Hematopoietic multipotent progenitor cell treated with erythropoietin and hydrocortisone succinate and interleukin-3 and kit ligand, for 8 days (in vitro differentiated cells): ENCODE results near the gene MCTP1.

ENCODE experiments used
- DNase-seq: peaks from one replicate; pipeline ENCODE4 v3.0.0-alpha.2; 2015

MCTP1 gene

DNA sequence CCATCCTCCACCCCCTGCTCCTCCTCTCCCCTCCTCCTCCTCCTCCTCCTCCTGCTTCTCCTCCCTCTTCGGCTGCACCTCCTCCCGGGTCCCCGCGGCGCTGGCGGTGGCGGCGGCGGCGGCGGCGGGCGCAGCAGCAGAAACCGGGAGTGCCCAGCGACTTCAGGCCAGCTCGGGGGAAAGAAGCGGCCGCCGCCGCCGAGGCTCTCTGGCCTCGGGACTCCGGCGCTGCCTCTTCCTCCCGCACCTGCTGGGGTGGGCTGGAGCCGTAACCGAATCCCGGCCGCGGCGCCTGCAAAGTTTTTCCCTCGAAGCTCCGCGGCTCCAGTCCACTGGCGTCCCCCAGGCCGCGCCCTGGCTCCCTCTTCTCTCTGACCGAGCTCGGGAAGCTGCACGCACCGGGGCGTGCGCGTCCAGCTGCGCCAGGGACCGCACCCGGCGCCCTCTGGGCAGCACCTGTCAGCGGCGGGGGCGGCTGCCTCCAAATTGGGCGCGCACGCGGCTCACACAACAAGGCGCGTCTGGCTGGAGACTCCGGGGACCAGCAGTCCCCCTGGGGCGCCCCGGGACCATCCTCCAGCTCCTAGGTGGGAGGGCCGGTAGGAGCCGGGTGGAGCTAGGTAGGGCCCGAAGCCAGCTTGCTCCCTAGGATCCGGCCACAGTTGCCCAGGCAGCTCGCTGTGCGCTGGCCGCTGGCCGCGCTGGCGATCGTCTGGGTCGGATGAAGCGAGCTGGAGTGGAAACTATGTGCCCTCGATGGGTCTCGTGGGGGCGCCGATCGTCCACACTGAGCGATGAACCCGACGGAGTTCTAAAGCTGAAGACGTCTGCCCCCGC, at the start of gene MCTP1:
Gene MCTP1, minus strand, starts transcription at position 523 of the 837 bp plus-strand sequence.
- DNase-seq, result peak; percentile 12

DNA sequence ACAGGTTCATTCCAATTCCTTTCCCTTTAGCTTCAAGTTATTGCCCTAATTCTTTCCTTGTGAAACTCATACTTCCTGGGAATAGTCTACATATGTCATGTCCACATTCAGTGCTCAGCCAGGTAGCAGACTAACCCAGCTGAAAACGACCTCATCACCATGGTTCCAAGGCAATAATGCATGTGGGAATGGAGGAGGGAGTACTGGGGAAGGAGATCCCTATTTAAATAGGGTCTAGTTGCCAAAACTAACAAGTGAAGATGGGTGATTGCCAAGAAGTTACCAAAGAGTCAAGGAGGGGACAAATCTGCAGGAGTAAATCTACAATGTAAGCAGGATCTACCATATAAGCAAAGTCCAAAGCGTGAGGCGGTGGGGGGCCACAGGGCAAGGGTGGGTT, 47.3 kb upstream of the MCTP1 start:
- DNase-seq, result no peak

DNA sequence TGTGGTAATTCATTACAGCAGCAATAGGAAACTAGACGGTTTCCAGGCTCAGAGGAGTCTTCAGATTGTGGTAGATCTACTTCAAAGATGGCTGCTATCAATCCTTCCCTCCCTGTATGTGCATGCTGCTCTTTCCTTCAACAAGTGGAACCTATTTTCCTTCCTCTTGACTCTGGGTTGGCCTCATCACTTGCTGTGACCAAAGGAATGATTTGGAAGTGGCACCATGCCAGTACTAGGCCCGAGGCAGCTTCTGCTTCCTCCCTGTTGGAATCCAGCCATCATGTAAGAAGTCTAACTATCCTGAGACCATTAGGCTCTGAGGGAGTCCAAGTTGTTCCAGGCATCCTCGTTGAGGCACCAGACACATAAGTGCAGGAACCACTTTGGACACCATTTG, 46.5 kb upstream of the MCTP1 start:
- DNase-seq, result no peak

DNA sequence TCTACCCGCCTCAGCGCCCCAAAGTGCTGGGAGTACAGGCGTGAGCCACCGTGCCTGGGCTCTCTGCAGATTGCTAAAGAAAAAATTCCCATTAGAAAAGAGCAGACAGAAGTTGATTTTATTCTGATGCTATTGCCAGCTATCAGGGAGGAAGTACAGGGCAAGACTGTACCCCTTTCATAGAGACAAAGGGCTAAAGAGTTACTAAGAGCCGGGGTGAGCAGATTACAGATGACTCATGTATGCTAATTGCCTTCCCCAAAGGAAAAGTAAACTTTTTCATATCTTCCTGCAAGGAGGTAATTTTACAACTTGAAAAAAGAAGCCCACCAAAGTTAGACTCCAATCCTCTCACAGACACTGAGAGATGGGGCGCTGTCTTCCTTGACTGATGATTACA, 42.3 kb upstream of the MCTP1 start:
- DNase-seq, result no peak

DNA sequence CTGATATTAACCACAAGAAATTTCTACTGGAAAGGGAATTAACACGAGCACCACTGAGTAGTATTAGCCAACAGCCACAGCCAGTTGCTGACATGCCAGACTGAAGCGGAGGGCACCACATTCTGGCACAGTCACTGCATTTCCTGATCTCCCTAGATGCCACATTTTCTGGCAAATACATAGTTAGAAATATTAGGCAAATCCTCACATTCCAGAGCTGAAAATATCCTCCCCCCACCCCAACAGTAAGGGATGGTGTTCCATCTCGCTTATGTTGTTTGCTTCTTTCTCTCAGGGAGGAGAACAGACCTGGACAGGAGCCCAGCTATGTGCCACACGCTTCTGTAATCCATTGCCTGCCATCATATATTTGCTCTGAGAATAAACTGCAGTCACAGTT, 32.8 kb upstream of the MCTP1 start:
- DNase-seq, result no peak

DNA sequence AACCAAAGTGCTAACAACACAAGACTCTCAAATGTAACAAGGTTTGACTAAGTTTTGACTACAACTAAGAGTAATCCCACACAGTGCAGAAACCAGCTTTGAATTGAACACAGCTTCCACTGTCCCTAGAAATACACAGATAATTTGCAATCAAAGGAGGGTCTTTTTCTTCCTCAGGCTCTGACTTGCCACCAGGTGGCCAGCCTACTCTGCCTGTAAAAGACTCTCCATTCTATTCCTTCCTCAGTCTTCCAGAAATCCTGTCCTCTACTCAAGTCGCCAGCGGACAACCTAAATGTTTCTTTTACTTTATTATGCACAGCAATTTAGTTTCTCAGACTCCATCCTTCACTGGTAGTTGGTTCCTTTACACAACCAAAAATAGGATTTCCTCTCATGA, 32.2 kb upstream of the MCTP1 start:
- no peak for DNase-seq

DNA sequence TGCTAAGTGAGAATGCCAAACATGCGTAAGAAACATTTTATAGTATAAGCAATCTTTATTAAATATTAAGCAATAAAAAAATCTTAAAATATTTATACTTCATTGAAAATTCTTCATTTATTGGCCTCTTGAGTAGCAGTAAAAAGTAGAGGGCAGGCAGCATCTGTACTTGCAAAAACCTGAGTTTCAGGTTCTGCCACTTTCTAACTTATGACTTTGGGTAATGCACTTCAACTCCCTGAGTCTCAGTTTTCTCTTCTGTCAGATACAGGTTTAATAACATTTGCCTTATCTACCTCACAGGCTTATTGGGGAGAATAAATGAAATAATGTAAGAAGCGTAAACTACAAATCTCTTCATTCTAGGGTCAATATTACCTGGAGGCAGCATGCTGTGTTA, 19.8 kb upstream of the MCTP1 start:
- no peak for DNase-seq

DNA sequence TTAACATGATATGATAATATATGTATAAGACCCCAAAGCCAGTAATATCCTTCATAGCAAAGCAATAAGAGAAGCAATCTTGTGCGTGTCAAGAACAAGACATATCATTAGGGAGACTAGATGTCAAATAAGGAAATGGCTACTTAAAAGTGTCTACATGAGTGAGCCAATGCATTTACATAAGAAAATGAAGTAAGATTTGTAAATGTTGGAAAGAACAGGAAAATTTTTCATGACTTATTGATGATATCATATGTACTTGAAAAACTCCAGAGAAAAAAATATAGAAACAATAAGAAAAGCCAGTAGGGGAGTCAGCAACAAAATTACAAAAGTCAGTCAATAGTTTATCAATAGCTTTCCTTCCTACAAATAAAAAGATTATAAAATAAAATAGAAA, 13.8 kb upstream of the MCTP1 start:
- no peak for DNase-seq

DNA sequence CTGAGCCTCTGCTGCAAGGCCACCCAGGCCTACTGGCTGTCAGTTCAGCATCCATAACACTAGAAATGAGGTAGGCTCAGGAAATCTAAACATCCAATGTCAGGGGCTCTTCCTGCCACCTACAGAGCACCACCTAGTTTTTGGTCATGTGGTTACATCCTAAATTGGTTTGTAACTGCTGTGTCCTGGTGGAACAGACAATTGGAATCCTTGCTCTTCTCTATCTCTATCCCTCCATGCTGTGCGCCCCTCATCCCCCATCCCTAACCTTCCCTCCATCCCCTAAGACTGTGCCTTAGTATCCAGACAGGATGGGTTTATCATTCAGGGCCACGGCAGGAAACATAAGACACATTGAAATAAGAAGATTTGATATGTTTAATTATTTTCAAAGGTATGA, 11.4 kb upstream of the MCTP1 start:
- DNase-seq, result no peak

DNA sequence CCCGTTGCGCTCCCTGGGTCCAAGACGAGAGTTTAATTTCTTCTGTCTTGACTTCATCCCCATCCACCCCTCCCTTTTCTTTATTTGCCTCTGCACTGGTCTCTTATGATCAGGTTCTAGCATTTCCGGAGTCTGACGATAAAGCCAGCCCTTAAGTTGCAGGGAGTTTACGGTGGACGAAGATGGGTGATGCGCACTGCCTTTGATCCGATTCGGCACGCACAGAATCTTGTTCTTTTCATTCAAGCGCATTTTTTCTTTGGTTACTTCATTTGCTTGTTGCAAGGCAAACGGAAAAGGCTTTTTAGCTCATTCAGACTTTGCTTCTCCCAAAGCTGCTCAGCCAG, 488 bp upstream of the MCTP1 start:
- DNase-seq, result no peak

DNA sequence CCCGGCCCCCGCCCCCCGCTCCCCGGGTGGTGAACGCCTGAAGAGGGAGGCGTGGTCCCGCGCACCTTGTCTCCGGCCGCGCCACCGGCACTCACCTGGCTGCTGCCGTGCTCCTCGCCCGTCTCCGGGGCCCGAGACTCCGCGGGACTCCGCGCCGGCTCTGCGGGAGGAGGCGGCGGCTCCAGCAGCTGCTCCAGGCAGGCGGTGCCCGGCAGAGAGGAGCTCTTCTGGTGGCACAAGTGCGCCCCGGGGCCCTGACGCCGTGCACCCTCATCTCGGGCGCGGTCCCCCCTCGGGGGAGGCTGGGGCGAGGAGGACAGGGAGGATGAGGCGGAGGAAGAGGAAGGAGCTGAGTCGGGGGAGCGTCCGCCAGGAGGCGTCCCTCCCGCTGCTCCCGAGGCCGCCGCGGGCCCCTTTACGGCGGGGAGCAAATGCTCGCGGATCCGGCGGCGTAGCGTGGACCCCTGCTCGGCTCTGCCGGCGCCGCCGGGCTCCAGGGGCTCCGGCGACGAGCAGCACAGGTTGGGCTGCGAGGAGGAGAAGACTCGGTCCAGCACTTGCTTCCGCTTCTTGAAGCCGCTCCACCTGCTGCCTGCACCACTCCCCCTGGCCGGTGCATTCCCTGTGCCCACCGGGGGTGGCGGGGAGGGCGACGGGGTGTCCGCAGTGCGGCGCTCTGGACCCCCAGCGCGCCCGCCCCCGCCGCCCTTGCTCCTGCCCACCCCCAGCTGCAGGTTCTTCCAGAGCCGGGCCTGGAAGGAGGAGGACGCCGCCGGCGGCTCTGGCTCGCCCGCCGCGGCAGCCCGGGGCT, 928 bp downstream of the MCTP1 start:
- DNase-seq, result peak; percentile 28

DNA sequence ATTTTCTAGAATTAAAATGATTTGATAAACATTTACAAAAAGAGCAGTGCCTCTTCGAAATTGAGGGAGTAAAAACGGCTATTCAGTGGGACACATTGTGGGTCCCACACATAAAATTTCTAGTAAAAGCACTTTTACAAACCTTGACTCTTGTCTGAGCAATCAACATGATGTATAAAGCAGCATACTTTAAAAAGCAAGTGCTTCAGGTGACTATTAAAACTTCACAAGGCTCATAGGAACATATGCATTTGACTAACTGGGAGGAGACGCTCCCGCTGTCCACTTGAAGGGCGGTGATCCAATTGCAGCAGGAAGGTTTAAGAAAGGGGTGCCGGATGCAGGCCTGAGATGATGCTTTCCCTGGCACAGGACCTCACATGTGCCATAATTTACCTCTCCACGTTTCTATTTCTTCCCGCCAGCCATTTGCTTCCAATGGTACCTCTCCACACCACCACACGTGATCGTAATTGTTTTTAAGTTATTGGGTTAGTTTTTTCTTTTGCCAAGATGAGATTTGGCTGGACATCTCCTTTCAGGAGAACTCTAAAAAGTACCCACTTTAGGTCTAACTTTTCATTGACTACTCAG, 1.8 kb downstream of the MCTP1 start:
- no peak for DNase-seq

DNA sequence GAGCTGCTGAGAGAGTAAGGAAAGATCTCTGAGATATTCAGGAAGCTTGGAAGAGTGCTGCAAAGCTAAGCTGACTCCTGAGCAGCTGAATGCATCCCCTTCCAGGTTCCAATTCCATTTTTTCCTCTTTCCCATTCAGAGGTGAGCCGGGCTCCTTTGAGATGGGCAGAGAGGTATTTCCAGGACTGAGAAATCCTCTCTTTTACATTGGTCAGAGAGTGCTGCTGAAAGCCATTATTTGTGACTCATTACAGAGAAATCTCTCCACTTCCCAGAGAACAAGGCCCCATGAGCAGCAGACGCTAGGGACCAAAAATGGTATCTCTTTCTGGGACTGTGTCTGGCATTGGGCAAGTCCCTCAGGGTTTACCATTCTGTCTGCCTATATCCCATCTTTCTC, 3.7 kb downstream of the MCTP1 start:
- no peak for DNase-seq

DNA sequence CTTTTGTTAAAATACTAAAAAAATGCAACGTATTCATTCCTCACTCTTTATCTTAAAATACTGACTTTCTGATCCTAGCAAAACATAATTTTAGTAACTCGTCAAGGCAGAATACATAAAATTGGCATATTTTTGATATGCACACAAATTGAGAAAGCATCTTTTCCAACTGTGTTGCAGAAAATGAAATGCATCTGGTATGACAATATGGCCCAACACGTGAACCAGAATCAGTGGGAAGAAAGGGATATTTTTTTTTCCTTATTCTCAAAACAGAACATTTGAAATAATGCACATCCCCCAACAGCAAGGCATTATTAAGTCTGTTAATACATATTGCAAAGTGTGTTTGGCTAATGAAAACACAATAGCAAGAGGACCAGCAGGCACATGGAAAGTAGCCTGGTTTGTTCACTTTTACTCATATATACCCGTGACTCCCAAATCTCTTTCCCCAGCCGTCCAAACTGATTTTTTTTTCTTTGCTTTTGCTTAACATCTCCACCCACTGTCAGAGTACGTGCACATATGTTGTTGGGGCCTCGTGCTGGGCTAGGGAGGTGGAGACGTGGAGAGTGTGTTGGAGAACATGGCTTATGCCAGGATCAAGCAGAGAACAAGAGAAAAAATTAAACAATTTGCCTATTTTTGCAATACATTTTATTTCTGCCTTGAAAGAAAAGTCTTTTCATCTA, 4.3 kb downstream of the MCTP1 start:
- no peak for DNase-seq

DNA sequence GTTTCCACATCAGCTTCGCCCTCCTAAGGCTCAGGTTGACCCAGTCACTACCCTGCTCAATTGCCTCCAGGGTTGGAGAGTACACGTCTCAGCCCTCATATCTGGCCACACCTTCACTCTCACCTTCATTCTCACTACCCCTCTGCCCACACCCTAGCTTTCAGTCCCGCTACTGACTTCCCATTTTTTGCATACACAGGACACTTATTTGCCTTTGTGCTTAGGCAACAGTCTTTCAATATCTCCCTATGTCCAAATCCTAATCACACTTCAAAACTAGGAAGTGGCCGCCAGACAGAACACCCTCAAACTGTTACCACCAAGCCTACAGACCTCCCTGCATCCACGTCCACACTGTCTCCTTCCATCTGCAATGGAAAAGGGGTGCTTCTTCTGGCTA, 10.9 kb downstream of the MCTP1 start:
- DNase-seq, result no peak

DNA sequence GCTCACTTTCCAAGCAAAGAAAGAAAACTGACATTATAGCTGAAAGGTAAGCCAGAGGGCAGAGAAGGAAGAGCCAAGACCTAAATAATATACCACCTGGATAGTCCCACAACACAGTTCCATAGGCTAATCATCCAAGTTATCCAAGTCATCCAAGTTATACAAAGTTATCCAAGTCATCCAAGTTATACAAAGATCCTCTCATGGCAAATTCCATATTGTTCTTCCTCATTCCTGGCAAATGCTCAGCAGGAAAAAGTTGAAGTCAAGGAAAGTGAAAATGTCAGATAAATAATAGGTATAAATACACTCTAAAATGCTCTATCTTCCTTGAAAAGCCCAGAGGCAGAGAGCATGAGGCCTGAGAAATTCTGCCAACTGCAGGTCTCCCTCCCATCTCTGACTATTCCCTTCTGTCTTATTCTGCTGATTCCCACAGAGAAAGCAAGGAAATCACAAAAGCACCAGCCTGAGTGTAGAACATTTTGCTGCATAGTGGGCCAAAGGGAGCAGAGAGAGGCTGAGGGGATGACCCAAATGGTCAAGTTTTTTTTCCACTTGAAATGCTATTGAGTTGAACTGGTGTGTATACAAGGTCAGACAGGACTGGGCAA, 12.5 kb downstream of the MCTP1 start:
- DNase-seq, result no peak

DNA sequence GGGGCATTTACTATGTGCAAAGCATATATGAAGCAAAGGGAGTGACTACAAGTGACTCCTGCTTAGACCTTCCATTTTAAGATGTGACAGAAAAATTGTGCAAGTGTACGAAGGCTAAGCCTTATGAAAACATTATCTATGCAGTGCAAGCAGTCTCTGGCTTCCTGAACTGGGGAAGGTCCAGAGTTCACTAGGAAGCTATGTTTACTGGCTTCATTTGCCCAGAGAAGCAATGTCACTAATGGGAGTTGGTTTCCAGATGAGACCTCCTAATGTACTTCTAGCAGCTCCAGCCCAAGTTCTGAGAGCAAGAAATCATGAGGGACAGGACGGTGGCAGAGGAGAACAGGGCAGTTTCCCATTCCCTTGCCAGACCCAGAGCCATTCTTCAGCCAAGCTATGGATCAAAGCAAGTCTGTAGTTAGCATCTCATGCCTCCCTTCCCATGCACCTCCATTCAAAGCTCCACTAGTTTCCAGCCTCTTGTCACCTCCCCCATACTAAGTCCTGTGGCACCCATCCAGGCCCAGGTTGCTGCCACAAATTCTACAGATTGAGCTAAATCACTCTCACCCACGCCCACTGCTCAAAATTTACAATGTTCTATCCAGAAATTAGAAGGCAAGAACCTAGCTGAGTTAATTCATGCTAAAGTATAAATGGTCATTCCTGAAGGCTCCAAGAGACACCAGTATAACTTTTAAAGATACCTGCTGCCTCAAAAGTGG, 21.8 kb downstream of the MCTP1 start:
- DNase-seq, result peak; percentile 11

DNA sequence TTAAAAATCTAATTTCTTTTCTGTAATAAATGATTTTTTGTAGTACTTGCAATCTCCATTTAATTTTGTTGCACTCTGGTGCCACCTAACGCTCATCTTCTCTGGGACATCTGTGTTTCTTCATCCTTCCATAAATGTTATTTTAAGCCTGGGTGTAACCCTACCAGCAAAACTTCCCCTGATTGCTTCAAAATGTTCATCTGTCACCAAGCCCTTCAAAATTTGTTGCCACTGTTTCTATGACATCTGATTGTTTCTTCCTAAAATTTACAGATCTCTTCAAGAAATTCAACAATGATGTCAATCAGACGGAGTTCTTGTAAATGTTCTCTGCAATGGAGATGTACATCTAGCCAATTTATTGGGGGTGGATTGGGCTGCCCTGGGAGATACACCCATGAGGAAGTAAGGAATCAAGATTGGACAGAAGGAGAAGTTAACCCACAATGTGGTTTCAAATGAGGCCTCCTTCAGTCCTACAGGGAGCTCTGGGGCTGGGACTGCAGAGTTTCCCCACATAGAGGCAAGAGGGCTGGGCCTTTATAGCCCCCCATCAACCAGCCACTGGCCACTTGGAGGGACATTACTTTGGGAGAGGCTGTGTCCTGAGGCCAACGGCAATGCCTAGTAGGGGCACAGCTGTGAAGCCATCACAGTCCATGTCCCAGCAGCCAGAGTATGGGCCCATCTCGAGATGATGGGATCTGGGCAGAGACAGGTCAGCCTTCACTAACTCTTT, 23.3 kb downstream of the MCTP1 start:
- DNase-seq, result peak; percentile 58

DNA sequence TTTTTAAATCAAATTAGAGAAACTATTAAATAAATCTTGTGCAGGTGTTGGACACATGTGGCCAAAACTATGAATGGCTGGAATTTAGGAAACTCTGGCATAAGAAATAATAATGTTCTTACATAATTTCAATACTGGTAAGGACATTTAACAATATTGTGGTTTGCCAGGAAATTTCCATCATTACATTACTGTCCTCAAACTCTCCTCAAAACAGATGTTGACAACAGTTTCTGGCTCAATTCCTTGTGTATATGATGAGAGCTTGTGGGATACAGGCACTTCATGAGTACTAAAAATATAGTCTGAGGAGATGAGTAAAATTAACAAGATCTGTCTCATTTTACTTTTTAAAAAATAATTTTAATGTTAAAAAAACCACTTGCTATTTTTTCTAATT, 27.9 kb downstream of the MCTP1 start:
- no peak for DNase-seq

DNA sequence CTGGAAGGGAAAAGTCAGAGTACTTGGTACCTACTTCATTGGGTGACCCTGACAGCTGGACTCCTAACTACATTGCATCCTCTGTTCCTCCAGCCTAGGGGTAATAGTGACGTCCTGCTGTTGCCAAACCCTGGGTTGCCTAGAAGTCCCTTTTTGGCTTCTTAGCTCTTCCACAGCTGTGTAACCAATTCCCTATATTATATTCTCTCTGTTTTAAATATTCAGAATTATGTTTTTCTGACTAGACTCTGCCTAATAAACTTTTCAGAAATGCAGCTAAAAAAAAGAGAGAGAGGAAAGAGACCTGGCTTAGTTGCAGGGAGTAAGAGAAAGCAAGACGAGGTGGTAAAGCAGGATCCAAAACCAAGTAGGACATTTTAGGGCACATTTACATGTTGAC, 28.4 kb downstream of the MCTP1 start:
- no peak for DNase-seq

DNA sequence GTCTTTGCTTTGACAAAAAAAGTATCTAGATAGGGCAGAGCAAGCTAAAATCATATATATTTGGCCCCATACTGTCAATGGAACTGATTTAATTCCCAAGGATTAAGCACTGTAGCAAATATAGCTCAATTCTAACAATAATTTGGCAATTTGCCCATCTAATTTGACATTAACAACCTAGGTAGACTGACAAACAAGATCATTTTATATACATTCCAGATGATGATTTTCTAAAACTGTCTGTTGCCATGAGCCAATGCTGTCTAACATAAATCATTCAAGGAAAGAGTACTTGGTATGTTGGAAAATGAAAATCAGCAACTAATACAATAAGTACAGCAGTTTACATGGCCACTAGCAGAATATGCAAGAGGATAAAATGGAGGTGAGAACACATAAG, 32.1 kb downstream of the MCTP1 start:
- DNase-seq, result no peak

DNA sequence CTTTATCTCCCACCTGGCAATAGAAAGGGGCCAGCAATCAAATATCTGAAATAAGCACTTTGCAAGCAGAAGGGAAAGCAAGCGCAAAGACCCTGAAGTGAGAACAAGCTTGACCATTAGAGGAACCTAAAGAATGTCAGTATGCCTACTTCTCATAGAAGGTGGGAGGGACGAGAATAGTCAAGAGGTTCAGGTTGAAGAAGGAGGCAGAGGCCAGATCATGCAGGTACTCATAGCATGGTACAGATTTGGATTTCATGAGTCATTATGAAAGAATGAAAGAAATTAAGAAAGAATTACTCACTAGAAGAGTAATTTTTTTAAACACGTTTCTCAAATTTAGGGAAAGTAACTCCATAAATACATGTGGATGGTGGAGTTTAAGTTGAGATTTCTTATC, 33.7 kb downstream of the MCTP1 start:
- no peak for DNase-seq
